Large intestine (tissue), 12 donors: ENCODE results near the gene PRAC1. TPM values are rescaled to one million over a fixed set of nuclear protein-coding genes. Genes with fewer than 3 reads are reported as not detected.

ENCODE experiments used
- DNase-seq, 2 donors: peaks; one replicate each; pipeline versions ENCODE4 v3.0.0 to v3.0.0-alpha.2; 2013
- H3K27ac ChIP-seq: one replicate; pipeline ENCODE4 v1.5.1; 2013; ENCODE audit warnings: low read length
- H3K27me3 ChIP-seq: 2 replicates; pipeline ENCODE4 v1.6.1; 2013; ENCODE audit warnings: low read length; ENCODE audit not compliant: control insufficient read depth, insufficient read depth
- H3K36me3 ChIP-seq: 2 replicates; pipeline ENCODE4 v1.6.1; 2013; ENCODE audit warnings: low read length; ENCODE audit not compliant: control insufficient read depth, insufficient read depth
- H3K4me1 ChIP-seq: one replicate; pipeline ENCODE4 v1.6.1; 2013; ENCODE audit warnings: low read length; ENCODE audit not compliant: control insufficient read depth, insufficient read depth
- H3K4me3 ChIP-seq: one replicate; pipeline ENCODE4 v1.5.1; 2013; ENCODE audit warnings: low read length
- H3K9me3 ChIP-seq: one replicate; pipeline ENCODE4 v1.6.1; 2013; ENCODE audit warnings: mild to moderate bottlenecking, low read depth, low read length, moderate library complexity; ENCODE audit not compliant: control insufficient read depth
- WGBS: methylation state at CpG from one replicate; pipeline ENCODE4 v1.1.5; 2013; ENCODE audit warnings: low lambda C conversion rate; ENCODE audit not compliant: insufficient coverage; 5-methylcytosine and 5-hydroxymethylcytosine counted together
- long read RNA-seq, 11 donors: transcript quantifications; one replicate each; lab custom pipeline, GENCODE V29; 2026
- polyA plus RNA-seq: library from polyadenylated mRNA; unstranded; fragments of 120-200 nt; gene quantifications from one replicate; pipeline ENCODE4 v1.2.1, GENCODE V29; 2013

PRAC1 gene
- polyA plus RNA-seq = not detected
- long read RNA-seq, donor 1 = 0 reads
- long read RNA-seq, donor 2 = 0 reads
- long read RNA-seq, donor 3 = 0 reads
- long read RNA-seq, donor 4 = 0 reads
- long read RNA-seq, donor 5, transcript PRAC1-201 (2 exons, 386 nt) = major isoform, 44 of 44 reads
- long read RNA-seq, donor 5, partial matches to known transcripts = 0 of 44 reads
- long read RNA-seq, donor 5, other reads (novel, unspliced or antisense) = 0 of 44 reads
- long read RNA-seq, donor 6 = 0 reads
- long read RNA-seq, donor 7 = 0 reads
- long read RNA-seq, donor 8 = 0 reads
- long read RNA-seq, donor 9 = 0 reads
- long read RNA-seq, donor 10 = 0 reads
- long read RNA-seq, donor 11 = 0 reads

- Histone ChIP-seq H3K27ac (no peak within 1 kb of the TSS), H3K4me3 (no peak within 1 kb of the TSS), H3K4me1 (peaks cover 18% of the 10 kb centered on the region), H3K9me3 (peaks cover 12% of the 10 kb centered on the region), H3K36me3 (no peaks in the 10 kb centered on the region), H3K27me3 (peaks cover 100% of the 10 kb centered on the region)
- no CpG with 5 or more reads among the region's 21 CpGs for WGBS
- DNase-seq = no peak
Measured at GRCh38 chr17:48722201-48722907, at the start of gene PRAC1. Gene PRAC1, minus strand, starts transcription at chr17:48722518. Its CDS starts 126 bp downstream, at chr17:48722392.

GRCh38 chr17:48770954-48771353 lies 48.6 kb upstream of the PRAC1 start:
- no peaks in the 10 kb centered on the region for H3K9me3 ChIP-seq
- no CpG with 5 or more reads among the region's 3 CpGs for WGBS
- no peak for DNase-seq
- H3K4me3 ChIP-seq = no peak overlapping the region
- H3K27me3 ChIP-seq = no peaks in the 10 kb centered on the region
- no peak overlapping the region for H3K27ac ChIP-seq
- no peaks in the 10 kb centered on the region for H3K4me1 ChIP-seq
- H3K36me3 ChIP-seq = no peaks in the 10 kb centered on the region

GRCh38 chr17:48769009-48769675 lies 46.8 kb upstream of the PRAC1 start:
- Histone ChIP-seq H3K4me3 (no peak overlapping the region), H3K36me3 (no peaks in the 10 kb centered on the region), H3K4me1 (no peaks in the 10 kb centered on the region), H3K27ac (no peak overlapping the region), H3K9me3 (no peaks in the 10 kb centered on the region), H3K27me3 (peaks cover 2% of the 10 kb centered on the region)
- WGBS = no CpG with 5 or more reads among the region's 5 CpGs
- no peak for DNase-seq

- Histone ChIP-seq H3K4me1 (no peaks in the 10 kb centered on the region), H3K27ac (no peak overlapping the region), H3K36me3 (no peaks in the 10 kb centered on the region), H3K4me3 (no peak overlapping the region), H3K27me3 (peaks cover 3% of the 10 kb centered on the region), H3K9me3 (no peaks in the 10 kb centered on the region)
- no CpG with 5 or more reads among the region's 4 CpGs for WGBS
- no peak for DNase-seq
Measured at GRCh38 chr17:48767263-48767774, 45.0 kb upstream of the PRAC1 start.

- Histone ChIP-seq H3K27ac (no peak overlapping the region), H3K4me1 (no peaks in the 10 kb centered on the region), H3K36me3 (no peaks in the 10 kb centered on the region), H3K9me3 (no peaks in the 10 kb centered on the region), H3K4me3 (no peak overlapping the region), H3K27me3 (peaks cover 41% of the 10 kb centered on the region)
- no CpG with 5 or more reads among the region's 6 CpGs for WGBS
- no peak for DNase-seq
Measured at GRCh38 chr17:48761114-48761513, 38.8 kb upstream of the PRAC1 start.

GRCh38 chr17:48760411-48760810 lies 38.1 kb upstream of the PRAC1 start:
- Histone ChIP-seq H3K27me3 (peaks cover 49% of the 10 kb centered on the region), H3K9me3 (no peaks in the 10 kb centered on the region), H3K36me3 (no peaks in the 10 kb centered on the region), H3K4me1 (no peaks in the 10 kb centered on the region), H3K4me3 (no peak overlapping the region), H3K27ac (no peak overlapping the region)
- 20% methylated on average over 1 of the region's 4 CpGs for WGBS
- peak in 1 of 2 donors; percentile 31 for DNase-seq

- Histone ChIP-seq H3K27me3 (peaks cover 59% of the 10 kb centered on the region), H3K36me3 (no peaks in the 10 kb centered on the region), H3K9me3 (peaks cover 4% of the 10 kb centered on the region), H3K4me3 (no peak overlapping the region), H3K27ac (no peak overlapping the region), H3K4me1 (no peaks in the 10 kb centered on the region)
- no peak for DNase-seq
Measured at GRCh38 chr17:48759288-48759687, 37.0 kb upstream of the PRAC1 start.

- H3K4me3 ChIP-seq = no peak overlapping the region
- peaks cover 75% of the 10 kb centered on the region for H3K27me3 ChIP-seq
- no peak overlapping the region for H3K27ac ChIP-seq
- peaks cover 8% of the 10 kb centered on the region for H3K9me3 ChIP-seq
- no CpG with 5 or more reads among the region's 2 CpGs for WGBS
- no peaks in the 10 kb centered on the region for H3K36me3 ChIP-seq
- no peak for DNase-seq
- no peaks in the 10 kb centered on the region for H3K4me1 ChIP-seq
Measured at GRCh38 chr17:48757524-48757961, 35.2 kb upstream of the PRAC1 start.

- no peak overlapping the region for H3K27ac ChIP-seq
- no peak for DNase-seq
- peaks cover 8% of the 10 kb centered on the region for H3K9me3 ChIP-seq
- no peaks in the 10 kb centered on the region for H3K4me1 ChIP-seq
- no peak overlapping the region for H3K4me3 ChIP-seq
- peaks cover 82% of the 10 kb centered on the region for H3K27me3 ChIP-seq
- WGBS = no CpG with 5 or more reads among the region's 3 CpGs
- no peaks in the 10 kb centered on the region for H3K36me3 ChIP-seq
Measured at GRCh38 chr17:48756830-48757251, 34.5 kb upstream of the PRAC1 start.

GRCh38 chr17:48755356-48755755 lies 33.0 kb upstream of the PRAC1 start:
- H3K4me3 ChIP-seq = no peak overlapping the region

More at GRCh38 chr17:48755356-48755755, 33.0 kb upstream of the PRAC1 start:
- Histone ChIP-seq H3K4me1 (no peaks in the 10 kb centered on the region), H3K9me3 (peaks cover 8% of the 10 kb centered on the region), H3K36me3 (no peaks in the 10 kb centered on the region), H3K27ac (no peak overlapping the region), H3K27me3 (peaks cover 87% of the 10 kb centered on the region)
- WGBS = no CpG with 5 or more reads among the region's 8 CpGs
- DNase-seq = no peak
